Gastrocnemius medialis (tissue), 4 donors: ENCODE results near the gene PTCD3. TPM values are rescaled to one million over a fixed set of nuclear protein-coding genes. Genes with fewer than 3 reads are reported as not detected.

Experiments
- ATAC-seq, 2 donors: fragments of 150-250 bp; one replicate each; pipeline ENCODE4 v1.9.1; 2016
- DNase-seq, 2 donors: peaks; one replicate each; pipeline ENCODE4 v3.0.0-alpha.2; 2019
- H3K27ac ChIP-seq, 4 donors: fragments of 200-600 bp; sonication (generic); 1 replicate in 1 of 4; 2 replicates in 3 of 4; pipeline ENCODE4 v1.5.1; 2016 to 2018; ENCODE audit warnings: mild to moderate bottlenecking in 2 of 4, moderate library complexity in 1 of 4
- H3K27me3 ChIP-seq, 3 donors: fragments of 200-600 bp; sonication (generic) in 2 of 3; 1 replicate in 1 of 3; 2 replicates in 2 of 3; pipeline versions ENCODE4 v1.5.1 to v1.6.0; 2016 to 2019; ENCODE audit warnings: mild to moderate bottlenecking in 1 of 3, moderate library complexity in 1 of 3
- H3K36me3 ChIP-seq, 2 donors: fragments of 200-600 bp; sonication (generic) in 1 of 2; one replicate each; pipeline ENCODE4 v1.5.1; 2017 to 2018
- H3K4me1 ChIP-seq, 2 donors: fragments of 200-600 bp; sonication (generic) in 1 of 2; one replicate each; pipeline ENCODE4 v1.5.1; 2016 to 2017; ENCODE audit warnings: mild to moderate bottlenecking in 2 of 2
- H3K4me3 ChIP-seq, 4 donors: fragments of 200-600 bp; sonication (generic) in 3 of 4; 1 replicate in 1 of 4; 2 replicates in 3 of 4; pipeline ENCODE4 v1.5.1; 2016 to 2019; ENCODE audit warnings: mild to moderate bottlenecking in 2 of 4
- H3K9me3 ChIP-seq, 3 donors: fragments of 200-600 bp; sonication (generic) in 2 of 3; 1 replicate in 1 of 3; 2 replicates in 2 of 3; pipeline ENCODE4 v1.5.1; 2016 to 2019
- CTCF ChIP-seq, 5 experiments: fragments of 450-650 bp in 3 of 5; fragments of 200-600 bp in 2 of 5; sonication (generic) in 2 of 5; IDR thresholded peaks in 4 of 5; conservative IDR thresholded peaks in 1 of 5; 1 replicate in 4 of 5; 2 replicates in 1 of 5; pipeline ENCODE4 v1.5.1; 2016 to 2019; ENCODE audit warnings: antibody characterized with exemption in 5 of 5, mild to moderate bottlenecking in 3 of 5, moderate library complexity in 3 of 5
- POLR2A ChIP-seq, 2 donors: fragments of 450-650 bp; IDR thresholded peaks; one replicate each; pipeline ENCODE4 v1.6.1; 2017; ENCODE audit warnings: antibody characterized with exemption in 2 of 2, mild to moderate bottlenecking in 2 of 2, moderate library complexity in 2 of 2
- in situ Hi-C, 4 donors: fragments of 200-750 bp; cut with MboI; loops; one replicate each; pipeline versions ENCODE4 v1.15.0 to v1.8.0; 2017; ENCODE audit warnings: low sequenced_read_pairs in 4 of 4
- intact Hi-C: fragments of 100-400 bp; cut with DNase I; formaldehyde crosslinking; loops from one replicate; pipeline ENCODE4 v1.15.1; 2023; ENCODE audit warnings: low total_unique reads
- total RNA-seq, 4 donors: library from RNA; depleted of rRNA; stranded (reverse); fragments of >200 nt; gene quantifications; one replicate each; pipeline versions ENCODE4 v1.1.0 to v1.2.3, GENCODE V29; 2016

Gene PTCD3
- total RNA-seq, 4 donors from 2014 or later, result 55.5 to 111 (median 68.2) TPM

- Histone ChIP-seq H3K4me3 (no peak overlapping the region), H3K9me3 (no peaks in the 10 kb centered on the region), H3K27ac (no peak overlapping the region), H3K27me3 (no peaks in the 10 kb centered on the region), H3K4me1 (peaks cover 40 to 42% of the 10 kb centered on the region in 2 donors), H3K36me3 (peaks cover 0 to 54% of the 10 kb centered on the region in 2 donors)
- TF ChIP-seq POLR2A (IDR thresholded peaks at IDR 0.05) (no peak), CTCF (IDR thresholded peaks at IDR 0.05 in 4 of 5, conservative IDR thresholded peaks at IDR 0.05 in 1 of 5) (no peak)
- DNase-seq (no peak), ATAC-seq (no peak)
- in situ Hi-C loops, result loop anchor here (5.0 to 25.0 kb wide), 3 partner anchors 189 to 439 kb away; partner anchors contain the start of gene ST3GAL5 (in 2 of the 4)
- intact Hi-C loops, result loop anchor here (10.0 kb wide), 1 partner anchor 441 kb away; no protein-coding TSS in a partner anchor
Observed at GRCh38 chr2:86075886-86076285, 30.1 kb upstream of the PTCD3 start.

DNA sequence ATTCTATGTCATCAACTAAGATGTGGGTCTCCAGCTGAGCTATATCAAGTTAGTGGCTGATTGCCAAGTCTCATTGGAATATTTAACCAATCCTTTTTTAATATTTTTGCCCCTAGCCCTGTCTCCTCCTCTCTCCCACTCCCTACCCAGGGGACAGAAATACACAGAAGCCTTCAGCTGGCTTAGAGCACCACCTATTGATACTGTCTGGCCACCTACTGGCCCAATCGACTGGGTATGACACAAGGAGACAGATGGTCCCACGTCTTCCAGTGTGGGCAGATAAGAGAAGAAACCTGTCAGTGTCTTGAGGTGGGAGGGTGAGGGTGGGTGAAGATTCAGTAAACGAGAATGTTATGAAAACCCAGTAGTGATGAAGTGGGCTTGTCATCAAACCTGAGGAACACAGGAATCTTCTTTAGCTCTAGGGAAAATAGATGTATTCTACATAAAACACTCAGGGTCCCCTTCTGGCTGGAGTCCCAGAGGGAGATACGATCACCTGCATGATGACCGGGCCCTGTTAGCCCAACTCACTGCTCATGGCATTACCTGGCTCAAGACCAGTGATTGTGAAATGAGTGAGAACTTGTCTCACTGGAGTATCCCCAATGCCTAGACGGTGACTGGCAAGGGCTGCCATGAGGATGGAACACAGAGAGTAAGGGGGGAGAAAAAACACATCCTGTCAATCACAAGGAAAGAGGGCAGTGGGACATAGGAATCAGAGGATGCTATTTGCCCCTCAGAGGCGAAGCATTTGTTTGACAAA is 27.1 kb upstream of the PTCD3 start:
- peak in 1 of 2 donors; percentile 55 for DNase-seq
- in situ Hi-C loops, result loop anchor here (5.0 to 25.0 kb wide), 3 partner anchors 192 to 442 kb away; partner anchors contain the start of gene ST3GAL5 (in 2 of the 4)
- H3K27me3 ChIP-seq, result no peaks in the 10 kb centered on the region
- intact Hi-C loops, result loop anchor here (1.0 to 10.0 kb wide), 4 partner anchors 43 to 444 kb away; no protein-coding TSS in a partner anchor
- H3K36me3 ChIP-seq, result peaks cover 0 to 45% of the 10 kb centered on the region in 2 donors
- H3K27ac ChIP-seq, result peak overlapping the region; percentile 62 to 77 (median 68)
- H3K9me3 ChIP-seq, result no peaks in the 10 kb centered on the region
- peak; percentile 75 to 78 for ATAC-seq
- peaks cover 18 to 19% of the 10 kb centered on the region in 2 donors for H3K4me1 ChIP-seq
- H3K4me3 ChIP-seq, result no peak overlapping the region
- TF ChIP-seq POLR2A (IDR thresholded peaks at IDR 0.05) (no peak), CTCF (IDR thresholded peaks at IDR 0.05 in 4 of 5, conservative IDR thresholded peaks at IDR 0.05 in 1 of 5) (peak; percentile 54 to 74 (median 59))

DNA sequence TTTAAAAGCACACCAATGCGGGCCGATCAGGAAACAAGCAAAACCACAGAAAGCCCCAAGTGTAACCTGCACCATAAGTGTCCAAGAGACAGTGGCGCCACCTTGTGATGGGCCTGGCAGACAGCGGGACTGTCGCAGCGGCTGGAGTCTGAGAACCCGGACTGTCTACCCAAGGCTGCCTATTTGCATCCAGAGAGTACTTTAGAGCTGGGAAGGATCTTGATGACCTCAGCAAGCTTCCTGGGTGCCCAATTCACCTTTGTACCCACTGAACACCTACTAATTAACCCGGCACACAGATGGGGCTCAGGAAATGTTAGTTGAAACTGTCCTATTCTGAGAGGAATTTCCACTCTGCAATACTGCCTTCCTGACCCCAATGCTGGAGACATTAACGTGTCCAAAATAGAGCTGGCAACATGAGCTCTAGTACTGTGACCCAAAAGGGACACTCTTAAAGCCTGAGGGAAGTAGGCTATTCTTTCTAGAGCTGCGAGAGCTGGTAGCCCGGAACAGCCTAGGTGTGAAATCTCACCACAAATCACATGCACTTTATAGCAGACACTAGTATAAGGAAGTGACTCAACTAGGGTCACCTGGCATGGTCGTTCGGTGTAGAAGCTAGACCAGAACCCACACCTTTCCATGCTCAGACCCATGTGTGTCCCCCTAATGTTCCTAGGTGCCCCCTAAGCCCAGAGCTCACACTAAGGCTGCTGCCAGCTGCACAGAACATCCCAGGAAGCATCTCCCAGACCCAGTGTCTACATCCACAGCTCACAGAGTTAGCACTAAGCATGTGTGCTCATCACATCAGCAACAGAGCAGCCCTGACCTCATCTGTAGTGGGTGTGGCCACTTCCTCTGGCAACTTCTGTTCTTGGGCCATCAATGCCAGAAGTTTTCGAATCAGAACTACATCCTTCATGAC is 25.8 kb upstream of the PTCD3 start:
- DNase-seq (peak; percentile 69 to 82), ATAC-seq (peak; percentile 84 to 88)
- H3K27me3 ChIP-seq, result no peaks in the 10 kb centered on the region
- intact Hi-C loops, result loop anchor here (1.0 to 10.0 kb wide), 4 partner anchors 44 to 445 kb away; no protein-coding TSS in a partner anchor
- in situ Hi-C loops, result loop anchor here (5.0 to 25.0 kb wide), 5 partner anchors 193 to 455 kb away; partner anchors contain the start of gene ST3GAL5 (in 2 of the 4)
- H3K4me3 ChIP-seq, result no peak overlapping the region
- H3K4me1 ChIP-seq, result peaks cover 18 to 19% of the 10 kb centered on the region in 2 donors
- TF ChIP-seq POLR2A (IDR thresholded peaks at IDR 0.05) (no peak), CTCF (IDR thresholded peaks at IDR 0.05 in 4 of 5, conservative IDR thresholded peaks at IDR 0.05 in 1 of 5) (peak; percentile 82 to 88 (median 86))
- peaks cover 0 to 33% of the 10 kb centered on the region in 2 donors for H3K36me3 ChIP-seq
- H3K27ac ChIP-seq, result peak overlapping the region; percentile 62 to 77 (median 68)
- H3K9me3 ChIP-seq, result no peaks in the 10 kb centered on the region

GRCh38 chr2:86081724-86082123 is 24.3 kb upstream of the PTCD3 start:
- in situ Hi-C loops, result loop anchor here (5.0 to 25.0 kb wide), 4 partner anchors 254 to 457 kb away; no protein-coding TSS in a partner anchor
- TF ChIP-seq POLR2A (IDR thresholded peaks at IDR 0.05) (no peak), CTCF (IDR thresholded peaks at IDR 0.05 in 4 of 5, conservative IDR thresholded peaks at IDR 0.05 in 1 of 5) (no peak)

More at GRCh38 chr2:86081724-86082123, 24.3 kb upstream of the PTCD3 start:
- Histone ChIP-seq H3K27ac (no peak overlapping the region), H3K9me3 (no peaks in the 10 kb centered on the region), H3K4me3 (no peak overlapping the region), H3K27me3 (no peaks in the 10 kb centered on the region), H3K36me3 (peaks cover 0 to 29% of the 10 kb centered on the region in 2 donors), H3K4me1 (peaks cover 18 to 19% of the 10 kb centered on the region in 2 donors)
- intact Hi-C loops, result loop anchor here (5.0 kb wide), 1 partner anchor 354 kb away; no protein-coding TSS in a partner anchor
- ATAC-seq, result no peak
- no peak for DNase-seq
